Mesenchymal stem cell (in vitro differentiated cells and primary cell): Measurements from ENCODE around the gene MYT1.
"Not testable (repeated sequence)": the region's sequence is repeated elsewhere in the genome, so short reads cannot be mapped to it uniquely, and the experiment has no call there.

Source experiments
- DNase-seq: peaks from one replicate; pipeline ENCODE4 v3.0.0-alpha.2; 2013
- H2AFZ ChIP-seq: one replicate; pipeline ENCODE4 v1.6.1; 2013; ENCODE audit warnings: low read depth, mild to moderate bottlenecking, control low read depth, inconsistent platforms, low read length, moderate library complexity
- H2AK5ac ChIP-seq: 2 replicates; pipeline ENCODE4 v1.6.1; 2013; ENCODE audit warnings: low read length, moderate library complexity, mild to moderate bottlenecking, inconsistent platforms; ENCODE audit not compliant: severe bottlenecking
- H2BK120ac ChIP-seq: one replicate; pipeline ENCODE4 v1.6.1; 2013; ENCODE audit warnings: low read depth, mild to moderate bottlenecking, inconsistent platforms, low read length, moderate library complexity
- H2BK12ac ChIP-seq, 2 experiments: one replicate each; pipeline ENCODE4 v1.6.1; 2013; ENCODE audit warnings: inconsistent platforms in 2 of 2, low read length in 2 of 2, mild to moderate bottlenecking in 2 of 2, moderate library complexity in 2 of 2, control low read depth in 1 of 2
- H2BK15ac ChIP-seq: one replicate; pipeline ENCODE4 v1.6.1; 2013; ENCODE audit warnings: mild to moderate bottlenecking, low read depth, inconsistent platforms; ENCODE audit not compliant: poor library complexity, severe bottlenecking
- H2BK5ac ChIP-seq: 2 replicates; pipeline ENCODE4 v1.6.1; 2013; ENCODE audit warnings: low read depth, mild to moderate bottlenecking, low read length, control low read depth, inconsistent platforms; ENCODE audit not compliant: poor library complexity, severe bottlenecking
- H3K14ac ChIP-seq, 2 experiments: one replicate each; pipeline ENCODE4 v1.6.1; 2013; ENCODE audit warnings: inconsistent platforms in 2 of 2, low read length in 2 of 2, control low read depth in 1 of 2, mild to moderate bottlenecking in 1 of 2, moderate library complexity in 1 of 2
- H3K18ac ChIP-seq, 2 experiments: one replicate each; pipeline ENCODE4 v1.6.1; 2013; ENCODE audit warnings: inconsistent platforms in 2 of 2, low read length in 2 of 2, control low read depth in 1 of 2, low read depth in 1 of 2, mild to moderate bottlenecking in 1 of 2
- H3K23ac ChIP-seq, 2 experiments: one replicate each; pipeline ENCODE4 v1.6.1; 2013; ENCODE audit warnings: inconsistent platforms in 2 of 2, low read length in 2 of 2, mild to moderate bottlenecking in 2 of 2, moderate library complexity in 2 of 2, control low read depth in 1 of 2
- H3K27ac ChIP-seq: 2 replicates; pipeline ENCODE4 v1.5.1; 2013; ENCODE audit warnings: mild to moderate bottlenecking, moderate library complexity, low read length, control low read depth, inconsistent platforms; ENCODE audit not compliant: poor library complexity, severe bottlenecking
- H3K27me3 ChIP-seq, 2 experiments: 2 replicates each; pipeline versions ENCODE4 v1.6.1 to v1.7.0; 2013; ENCODE audit warnings: low read length in 2 of 2, mild to moderate bottlenecking in 2 of 2, moderate library complexity in 2 of 2, control low read depth in 1 of 2, inconsistent platforms in 1 of 2; ENCODE audit not compliant: control insufficient read depth in 1 of 2, insufficient read depth in 1 of 2
- H3K36me3 ChIP-seq, 2 experiments: 2 replicates each; pipeline versions ENCODE4 v1.6.1 to v1.7.0; 2013; ENCODE audit warnings: low read length in 2 of 2, control low read depth in 1 of 2, inconsistent platforms in 1 of 2, low read depth in 1 of 2, mild to moderate bottlenecking in 1 of 2; ENCODE audit not compliant: insufficient read depth in 2 of 2, control insufficient read depth in 1 of 2
- H3K4ac ChIP-seq, 2 experiments: one replicate each; pipeline ENCODE4 v1.6.1; 2013; ENCODE audit warnings: inconsistent platforms in 2 of 2, low read length in 2 of 2, mild to moderate bottlenecking in 2 of 2, moderate library complexity in 2 of 2, control low read depth in 1 of 2, low read depth in 1 of 2
- H3K4me1 ChIP-seq: 2 replicates; pipeline ENCODE4 v1.6.1; 2013; ENCODE audit warnings: low read depth, low read length, control low read depth; ENCODE audit not compliant: control insufficient read depth, insufficient read depth
- H3K4me2 ChIP-seq: 2 replicates; pipeline ENCODE4 v1.6.1; 2013; ENCODE audit warnings: low read length, mild to moderate bottlenecking, inconsistent platforms; ENCODE audit not compliant: poor library complexity, severe bottlenecking
- H3K4me3 ChIP-seq, 2 experiments: 2 replicates each; pipeline versions ENCODE4 v1.5.1 to v1.7.0; 2013; ENCODE audit warnings: low read length in 2 of 2, mild to moderate bottlenecking in 2 of 2, control low read depth in 1 of 2, low read depth in 1 of 2; ENCODE audit not compliant: insufficient read depth in 1 of 2
- H3K79me1 ChIP-seq: replicated peaks from 2 replicates; pipeline ENCODE4 v1.6.1; 2013; ENCODE audit warnings: mild to moderate bottlenecking, control low read depth, low read length, inconsistent platforms; ENCODE audit not compliant: poor library complexity, severe bottlenecking
- H3K9ac ChIP-seq: 2 replicates; pipeline ENCODE4 v1.7.0; 2013; ENCODE audit warnings: mild to moderate bottlenecking, low read length, moderate library complexity
- H3K9me3 ChIP-seq: 2 replicates; pipeline ENCODE4 v1.7.0; 2013; ENCODE audit warnings: mild to moderate bottlenecking, low read length; ENCODE audit not compliant: control insufficient read depth
- H4K8ac ChIP-seq: one replicate; pipeline ENCODE4 v1.6.1; 2013; ENCODE audit warnings: inconsistent platforms, mild to moderate bottlenecking, low read length, moderate library complexity
- H4K91ac ChIP-seq: one replicate; pipeline ENCODE4 v1.6.1; 2013; ENCODE audit warnings: mild to moderate bottlenecking, low read length, inconsistent platforms
- WGBS: methylation state at CpG from one replicate; pipeline ENCODE4 v1.1.7; 2013; ENCODE audit warnings: mixed read lengths; 5-methylcytosine and 5-hydroxymethylcytosine counted together

Gene MYT1

GRCh38 chr20:64234291-64234791 is 70.1 kb downstream of the MYT1 start:
- no peak overlapping the region for H3K18ac ChIP-seq
- H4K91ac ChIP-seq = no peak overlapping the region
- H3K4me2 ChIP-seq = no peak overlapping the region
- H3K27me3 ChIP-seq = peaks cover 16 to 46% of the 10 kb centered on the region in 2 experiments
- no peak overlapping the region for H3K23ac ChIP-seq
- no peak overlapping the region for H3K4ac ChIP-seq
- no peak overlapping the region for H3K27ac ChIP-seq
- H3K4me3 ChIP-seq = no peak overlapping the region
- no peak overlapping the region for H3K9ac ChIP-seq
- no peaks in the 10 kb centered on the region for H3K4me1 ChIP-seq
- H2BK5ac ChIP-seq = no peak overlapping the region
- H2BK120ac ChIP-seq = no peak overlapping the region
- H3K14ac ChIP-seq = no peak overlapping the region
- H2BK15ac ChIP-seq = no peak overlapping the region
- no peaks in the 10 kb centered on the region for H3K9me3 ChIP-seq
- no peaks in the 10 kb centered on the region for H3K79me1 ChIP-seq
- WGBS = 88% methylated on average over 11 of the region's 11 CpGs
- no peak overlapping the region for H4K8ac ChIP-seq
- no peak overlapping the region for H2BK12ac ChIP-seq
- no peak overlapping the region for H2AFZ ChIP-seq
- H2AK5ac ChIP-seq = no peak overlapping the region
- no peak for DNase-seq
- no peaks in the 10 kb centered on the region for H3K36me3 ChIP-seq

DNA sequence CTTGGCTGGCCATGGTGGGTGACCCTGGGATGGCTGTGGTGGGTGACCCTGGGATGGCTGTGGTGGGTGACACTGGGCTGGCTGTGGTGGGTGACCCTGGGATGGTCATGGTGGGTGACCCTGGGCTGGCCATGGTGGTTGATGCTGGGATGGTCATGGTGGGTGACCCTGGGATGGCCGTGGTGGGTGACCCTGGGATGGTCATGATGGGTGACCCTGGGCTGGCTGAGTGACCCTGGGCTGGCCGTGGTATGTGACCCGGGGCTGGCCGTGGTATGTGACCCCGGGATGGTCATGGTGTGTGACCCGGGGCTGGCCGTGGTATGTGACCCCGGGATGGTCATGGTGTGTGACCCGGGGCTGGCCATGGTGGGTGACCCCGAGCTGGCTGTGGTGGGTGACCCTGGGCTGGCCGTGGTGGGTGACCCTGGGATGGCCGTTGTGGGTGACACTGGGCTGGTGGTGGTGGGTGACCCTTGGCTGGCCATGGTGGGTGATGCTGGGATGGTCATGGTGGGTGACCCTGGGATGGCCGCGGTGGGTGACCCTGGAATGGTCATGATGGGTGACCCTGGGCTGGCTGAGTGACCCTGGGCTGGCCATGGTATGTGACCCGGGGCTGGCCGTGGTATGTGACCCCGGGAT is 70.8 kb downstream of the MYT1 start:
- not testable (repeated sequence) for H3K14ac ChIP-seq, H3K79me1 ChIP-seq, H3K27ac ChIP-seq, H2BK12ac ChIP-seq, H3K4ac ChIP-seq, H2BK120ac ChIP-seq, H4K91ac ChIP-seq, H3K9me3 ChIP-seq, H3K4me2 ChIP-seq, H2AFZ ChIP-seq, H3K4me1 ChIP-seq, H2AK5ac ChIP-seq, H3K4me3 ChIP-seq, H3K36me3 ChIP-seq, H2BK15ac ChIP-seq, H4K8ac ChIP-seq, H2BK5ac ChIP-seq, H3K18ac ChIP-seq, DNase-seq, H3K9ac ChIP-seq, H3K23ac ChIP-seq
- WGBS = 92% methylated on average over 12 of the region's 17 CpGs
- H3K27me3 ChIP-seq = peaks cover 16 to 44% of the 10 kb centered on the region in 2 experiments

DNA sequence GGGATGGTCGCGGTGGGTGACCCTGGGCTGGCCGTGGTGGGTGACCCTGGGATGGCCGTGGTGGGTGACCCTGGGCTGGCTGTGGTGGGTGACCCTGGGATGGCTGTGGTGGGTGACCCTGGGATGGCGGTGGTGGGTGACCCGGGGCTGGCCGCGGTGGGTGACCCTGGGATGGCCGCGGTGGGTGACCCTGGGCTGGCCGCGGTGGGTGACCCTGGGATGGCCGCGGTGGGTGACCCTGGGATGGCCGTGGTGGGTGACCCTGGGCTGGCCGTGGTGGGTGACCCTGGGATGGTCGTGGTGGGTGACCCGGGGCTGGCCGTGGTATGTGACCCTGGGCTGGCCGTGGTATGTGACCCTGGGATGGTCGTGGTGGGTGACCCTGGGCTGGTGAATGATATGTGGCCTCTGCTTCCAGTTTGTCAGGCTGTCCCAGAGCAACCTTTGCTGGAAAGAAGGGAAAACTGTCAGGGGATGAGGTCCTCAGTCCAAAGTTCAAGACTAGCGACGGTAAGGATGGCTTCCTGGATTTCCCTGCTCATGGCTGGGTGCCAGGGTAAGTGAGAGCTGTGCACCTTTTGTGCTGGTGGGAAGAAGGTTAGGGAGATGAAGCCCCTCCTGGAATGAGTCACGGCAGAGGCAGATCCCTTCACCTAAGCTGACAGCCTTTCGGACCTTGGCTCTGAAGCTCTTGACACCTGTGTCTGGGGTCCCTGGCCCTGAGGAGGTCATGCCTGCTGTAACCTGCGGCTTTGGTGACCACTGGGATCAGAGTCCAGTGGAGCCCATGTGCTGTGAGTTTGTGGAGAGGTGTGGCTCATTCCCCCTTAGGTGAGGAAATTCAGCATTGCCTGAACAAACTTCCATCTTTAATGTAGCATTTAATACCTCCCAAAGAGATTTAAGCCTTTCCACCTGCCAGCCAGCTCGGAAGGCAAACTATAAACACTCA is 72.2 kb downstream of the MYT1 start:
- 93% methylated on average over 22 of the region's 27 CpGs for WGBS
- Histone ChIP-seq H4K91ac (no peak overlapping the region), H3K9ac (no peak overlapping the region), H3K14ac (no peak overlapping the region), H2BK120ac (no peak overlapping the region), H2BK12ac (no peak overlapping the region), H3K4me2 (no peak overlapping the region), H3K4me1 (peaks cover 2% of the 10 kb centered on the region), H2AFZ (no peak overlapping the region), H2BK15ac (no peak overlapping the region), H3K4ac (no peak overlapping the region), H3K4me3 (no peak overlapping the region), H3K27ac (no peak overlapping the region), H2BK5ac (no peak overlapping the region), H3K18ac (no peak overlapping the region), H3K79me1 (no peaks in the 10 kb centered on the region), H3K36me3 (no peaks in the 10 kb centered on the region), H3K27me3 (peaks cover 16 to 44% of the 10 kb centered on the region in 2 experiments), H3K9me3 (no peaks in the 10 kb centered on the region), H2AK5ac (no peak overlapping the region), H3K23ac (no peak overlapping the region), H4K8ac (no peak overlapping the region)
- DNase-seq = no peak

GRCh38 chr20:64237316-64237715 is 73.1 kb downstream of the MYT1 start:
- H3K18ac ChIP-seq = no peak overlapping the region
- no peaks in the 10 kb centered on the region for H3K79me1 ChIP-seq
- no peak overlapping the region for H3K9ac ChIP-seq
- H2BK120ac ChIP-seq = no peak overlapping the region
- H3K4me2 ChIP-seq = no peak overlapping the region
- no peak overlapping the region for H2BK5ac ChIP-seq
- no peak overlapping the region for H2BK15ac ChIP-seq
- no peak overlapping the region for H2AFZ ChIP-seq
- peaks cover 2% of the 10 kb centered on the region for H3K4me1 ChIP-seq
- no peak overlapping the region for H4K8ac ChIP-seq
- no peak overlapping the region for H3K4ac ChIP-seq
- DNase-seq = no peak
- H4K91ac ChIP-seq = no peak overlapping the region
- H3K4me3 ChIP-seq = no peak overlapping the region
- H3K27me3 ChIP-seq = peaks cover 16 to 45% of the 10 kb centered on the region in 2 experiments
- H2BK12ac ChIP-seq = no peak overlapping the region
- no peak overlapping the region for H3K14ac ChIP-seq
- no peak overlapping the region for H2AK5ac ChIP-seq
- H3K27ac ChIP-seq = no peak overlapping the region
- H3K36me3 ChIP-seq = no peaks in the 10 kb centered on the region
- no peaks in the 10 kb centered on the region for H3K9me3 ChIP-seq
- WGBS = 92% methylated on average over 10 of the region's 17 CpGs
- H3K23ac ChIP-seq = no peak overlapping the region
